HFFc6 (cell line): ENCODE data around the gene CTNND2. TPM values are rescaled to one million over a fixed set of nuclear protein-coding genes. Genes with fewer than 3 reads are reported as not detected.

Source experiments
- DNase-seq: peaks from one replicate; pipeline ENCODE4 v3.0.0-alpha.2; 2018
- H3K27ac Mint-ChIP-seq: 2 replicates; pipeline ENCODE4 v1.8.0; 2020; ENCODE audit warnings: mild to moderate bottlenecking, mixed read lengths
- H3K27me3 Mint-ChIP-seq: 2 replicates; pipeline ENCODE4 v1.8.0; 2021; ENCODE audit warnings: mild to moderate bottlenecking, moderate library complexity, mixed read lengths; ENCODE audit not compliant: insufficient read depth
- H3K36me3 Mint-ChIP-seq: 2 replicates; pipeline ENCODE4 v1.8.0; 2021; ENCODE audit warnings: low read depth, mixed read lengths
- H3K4me1 Mint-ChIP-seq: 2 replicates; pipeline ENCODE4 v1.8.0; 2020; ENCODE audit warnings: low read depth, mixed read lengths
- H3K4me3 Mint-ChIP-seq: 2 replicates; pipeline ENCODE4 v1.8.0; 2020; ENCODE audit warnings: mild to moderate bottlenecking, moderate library complexity, mixed read lengths
- H3K9me3 Mint-ChIP-seq: 2 replicates; pipeline ENCODE4 v1.8.0; 2020; ENCODE audit warnings: mild to moderate bottlenecking, mixed read lengths
- long read RNA-seq: library from polyadenylated mRNA; unstranded; transcript quantifications from one replicate; pipeline ENCODE4 v2.0.0, GENCODE V29; 2019
- total RNA-seq, 6 experiments: library from RNA; stranded (reverse); fragmentation: NEBNext Ultra II Directional; extraction: Animal tissue kit (Norgen Biotek cat#: 25700); gene quantifications; 2 replicates in 1 of 6; 3 replicates in 5 of 6; pipeline ENCODE4 v1.2.3, GENCODE V29; 2021
- TF ChIP-seq, protein P1 (sequence below): fragments of 200-600 bp; sonication (generic); IDR thresholded peaks from 2 replicates; pipeline ENCODE4 v1.5.0; 2021; ENCODE audit warnings: antibody characterized with exemption, mild to moderate bottlenecking

The CTNND2 gene, protein sequence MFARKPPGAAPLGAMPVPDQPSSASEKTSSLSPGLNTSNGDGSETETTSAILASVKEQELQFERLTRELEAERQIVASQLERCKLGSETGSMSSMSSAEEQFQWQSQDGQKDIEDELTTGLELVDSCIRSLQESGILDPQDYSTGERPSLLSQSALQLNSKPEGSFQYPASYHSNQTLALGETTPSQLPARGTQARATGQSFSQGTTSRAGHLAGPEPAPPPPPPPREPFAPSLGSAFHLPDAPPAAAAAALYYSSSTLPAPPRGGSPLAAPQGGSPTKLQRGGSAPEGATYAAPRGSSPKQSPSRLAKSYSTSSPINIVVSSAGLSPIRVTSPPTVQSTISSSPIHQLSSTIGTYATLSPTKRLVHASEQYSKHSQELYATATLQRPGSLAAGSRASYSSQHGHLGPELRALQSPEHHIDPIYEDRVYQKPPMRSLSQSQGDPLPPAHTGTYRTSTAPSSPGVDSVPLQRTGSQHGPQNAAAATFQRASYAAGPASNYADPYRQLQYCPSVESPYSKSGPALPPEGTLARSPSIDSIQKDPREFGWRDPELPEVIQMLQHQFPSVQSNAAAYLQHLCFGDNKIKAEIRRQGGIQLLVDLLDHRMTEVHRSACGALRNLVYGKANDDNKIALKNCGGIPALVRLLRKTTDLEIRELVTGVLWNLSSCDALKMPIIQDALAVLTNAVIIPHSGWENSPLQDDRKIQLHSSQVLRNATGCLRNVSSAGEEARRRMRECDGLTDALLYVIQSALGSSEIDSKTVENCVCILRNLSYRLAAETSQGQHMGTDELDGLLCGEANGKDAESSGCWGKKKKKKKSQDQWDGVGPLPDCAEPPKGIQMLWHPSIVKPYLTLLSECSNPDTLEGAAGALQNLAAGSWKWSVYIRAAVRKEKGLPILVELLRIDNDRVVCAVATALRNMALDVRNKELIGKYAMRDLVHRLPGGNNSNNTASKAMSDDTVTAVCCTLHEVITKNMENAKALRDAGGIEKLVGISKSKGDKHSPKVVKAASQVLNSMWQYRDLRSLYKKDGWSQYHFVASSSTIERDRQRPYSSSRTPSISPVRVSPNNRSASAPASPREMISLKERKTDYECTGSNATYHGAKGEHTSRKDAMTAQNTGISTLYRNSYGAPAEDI (N-terminal part only)
- not detected for total RNA-seq
- long read RNA-seq: 0 reads

- Mint-ChIP-seq H3K4me1 (no peaks in the 10 kb centered on the region), H3K4me3 (no peak within 1 kb of the TSS), H3K36me3 (no peaks in the 10 kb centered on the region), H3K9me3 (0 out of 2 replicates have a peak, but pooled peaks cover 3% of the 10 kb centered on the region), H3K27ac (no peak within 1 kb of the TSS), H3K27me3 (peaks cover 2% of the 10 kb centered on the region)
- no peak for DNase-seq
- TF ChIP-seq, protein P1, sequence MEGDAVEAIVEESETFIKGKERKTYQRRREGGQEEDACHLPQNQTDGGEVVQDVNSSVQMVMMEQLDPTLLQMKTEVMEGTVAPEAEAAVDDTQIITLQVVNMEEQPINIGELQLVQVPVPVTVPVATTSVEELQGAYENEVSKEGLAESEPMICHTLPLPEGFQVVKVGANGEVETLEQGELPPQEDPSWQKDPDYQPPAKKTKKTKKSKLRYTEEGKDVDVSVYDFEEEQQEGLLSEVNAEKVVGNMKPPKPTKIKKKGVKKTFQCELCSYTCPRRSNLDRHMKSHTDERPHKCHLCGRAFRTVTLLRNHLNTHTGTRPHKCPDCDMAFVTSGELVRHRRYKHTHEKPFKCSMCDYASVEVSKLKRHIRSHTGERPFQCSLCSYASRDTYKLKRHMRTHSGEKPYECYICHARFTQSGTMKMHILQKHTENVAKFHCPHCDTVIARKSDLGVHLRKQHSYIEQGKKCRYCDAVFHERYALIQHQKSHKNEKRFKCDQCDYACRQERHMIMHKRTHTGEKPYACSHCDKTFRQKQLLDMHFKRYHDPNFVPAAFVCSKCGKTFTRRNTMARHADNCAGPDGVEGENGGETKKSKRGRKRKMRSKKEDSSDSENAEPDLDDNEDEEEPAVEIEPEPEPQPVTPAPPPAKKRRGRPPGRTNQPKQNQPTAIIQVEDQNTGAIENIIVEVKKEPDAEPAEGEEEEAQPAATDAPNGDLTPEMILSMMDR: no peak
Observed at GRCh38 chr5:11904265-11904906, at the start of gene CTNND2. Gene CTNND2 (minus strand): TSS chr5:11904446. CDS start chr5:11903853, 593 bp downstream.

DNA sequence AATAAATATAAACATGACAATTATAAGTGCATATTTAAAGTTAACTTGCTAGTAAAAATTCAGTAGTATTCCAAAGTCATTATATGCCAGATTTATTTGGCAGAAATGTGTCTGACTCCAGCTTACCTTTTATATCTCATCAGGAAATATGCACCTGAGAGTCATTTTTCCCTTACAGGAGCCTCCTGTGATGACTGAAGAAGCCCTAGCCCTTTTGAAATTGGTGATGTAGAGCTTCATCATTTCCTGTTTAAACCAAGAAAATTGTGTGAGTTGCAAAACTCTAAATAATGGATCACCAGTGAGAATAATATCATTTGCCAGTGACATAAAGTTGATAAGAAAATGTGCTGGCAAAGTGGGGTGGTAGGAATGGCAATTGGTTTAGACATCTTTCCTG, 42.1 kb upstream of the CTNND2 start:
- Mint-ChIP-seq H3K27ac (no peak overlapping the region), H3K36me3 (0 out of 2 replicates have a peak, but pooled peaks cover 5% of the 10 kb centered on the region), H3K4me1 (no peaks in the 10 kb centered on the region), H3K4me3 (no peak overlapping the region), H3K27me3 (no peaks in the 10 kb centered on the region), H3K9me3 (peaks cover 28% of the 10 kb centered on the region)
- no peak for DNase-seq
- TF ChIP-seq, protein P1: no peak

GRCh38 chr5:11941566-11941965, 37.3 kb upstream of the CTNND2 start:
- TF ChIP-seq, protein P1: no peak
- Mint-ChIP-seq H3K27ac (no peak overlapping the region), H3K36me3 (no peaks in the 10 kb centered on the region), H3K27me3 (no peaks in the 10 kb centered on the region), H3K4me1 (no peaks in the 10 kb centered on the region), H3K4me3 (no peak overlapping the region), H3K9me3 (peaks cover 43% of the 10 kb centered on the region)
- no peak for DNase-seq

DNA sequence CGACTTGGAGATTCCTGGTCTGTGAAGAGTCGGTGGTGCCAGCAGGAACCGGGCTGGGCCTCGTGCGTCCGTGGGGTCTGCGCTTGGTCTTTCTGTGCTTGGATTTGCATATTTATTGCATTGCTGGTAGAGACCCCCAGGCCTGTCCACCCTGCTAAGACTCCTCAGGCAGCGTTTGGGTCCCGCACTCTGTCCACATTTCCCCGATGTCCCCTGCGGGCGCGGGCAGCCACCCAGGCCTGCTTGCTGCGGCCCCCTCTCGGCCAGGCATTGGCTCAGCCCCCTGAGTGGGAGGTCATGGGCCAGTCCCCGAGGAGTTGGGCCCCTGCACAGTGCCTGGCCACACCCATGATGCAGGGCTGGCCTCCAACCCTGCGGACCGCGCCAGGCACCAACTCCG, 27.4 kb upstream of the CTNND2 start:
- no peaks in the 10 kb centered on the region for H3K4me1 Mint-ChIP-seq
- no peak overlapping the region for H3K4me3 Mint-ChIP-seq
- H3K36me3 Mint-ChIP-seq: no peaks in the 10 kb centered on the region
- TF ChIP-seq, protein P1: no peak
- H3K27me3 Mint-ChIP-seq: no peaks in the 10 kb centered on the region
- H3K27ac Mint-ChIP-seq: no peak overlapping the region
- DNase-seq: no peak
- peaks cover 45% of the 10 kb centered on the region for H3K9me3 Mint-ChIP-seq

DNA sequence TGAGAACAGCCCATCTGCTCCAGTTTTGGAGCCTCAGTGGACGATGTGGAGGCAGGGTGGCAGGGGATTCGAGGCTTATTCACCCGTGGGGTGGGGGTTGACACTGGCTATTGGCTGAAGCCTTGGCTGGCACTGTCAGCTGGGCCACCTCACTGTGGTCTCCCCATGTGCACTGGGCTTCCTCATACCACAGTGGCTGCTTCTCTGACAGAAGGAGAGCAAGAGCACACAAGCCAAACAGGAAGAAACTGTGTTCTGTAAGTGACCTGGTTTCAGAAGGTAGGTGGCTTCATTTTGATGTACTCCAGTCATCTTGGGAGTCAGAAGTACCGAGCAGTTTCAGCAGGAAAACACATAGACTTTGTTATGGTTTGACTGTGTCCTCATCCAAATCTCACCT, 24.7 kb upstream of the CTNND2 start:
- peaks cover 48% of the 10 kb centered on the region for H3K9me3 Mint-ChIP-seq
- H3K36me3 Mint-ChIP-seq: no peaks in the 10 kb centered on the region
- DNase-seq: no peak
- no peak overlapping the region for H3K27ac Mint-ChIP-seq
- H3K4me1 Mint-ChIP-seq: no peaks in the 10 kb centered on the region
- no peaks in the 10 kb centered on the region for H3K27me3 Mint-ChIP-seq
- TF ChIP-seq, protein P1: no peak
- no peak overlapping the region for H3K4me3 Mint-ChIP-seq
